GM19351 (cell line): ENCODE results near the gene CACNA1C.

Source experiments
- ATAC-seq: cut with Tn5 transposase; IDR thresholded peaks from one replicate; pipeline ENCODE4 v1.9.1; 2021; ENCODE audit warnings: mild to moderate bottlenecking, moderate library complexity; ENCODE audit not compliant: unreplicated experiment

CACNA1C gene

GRCh38 chr12:2334689-2335088 lies 281.9 kb downstream of the CACNA1C start:
- no peak for ATAC-seq

GRCh38 chr12:2335109-2335508 lies 282.3 kb downstream of the CACNA1C start:
- ATAC-seq: no peak

GRCh38 chr12:2335513-2335912 lies 282.7 kb downstream of the CACNA1C start:
- no peak for ATAC-seq

- no peak for ATAC-seq
These were observed 283.1 kb downstream of the CACNA1C start for GRCh38 chr12:2335916-2336315.

GRCh38 chr12:2336409-2336829 lies 283.6 kb downstream of the CACNA1C start:
- ATAC-seq: peak; percentile 95

- no peak for ATAC-seq
These were observed 284.5 kb downstream of the CACNA1C start for GRCh38 chr12:2337031-2338010.

- no peak for ATAC-seq
These were observed 285.6 kb downstream of the CACNA1C start for GRCh38 chr12:2338381-2338780.

- ATAC-seq: no peak
These were observed 286.2 kb downstream of the CACNA1C start for GRCh38 chr12:2338991-2339431.

GRCh38 chr12:2341051-2341751 lies 288.4 kb downstream of the CACNA1C start:
- ATAC-seq: no peak

GRCh38 chr12:2341871-2342270 lies 289.1 kb downstream of the CACNA1C start:
- no peak for ATAC-seq

- ATAC-seq: no peak
These were observed 290.9 kb downstream of the CACNA1C start for GRCh38 chr12:2343681-2344080.

- ATAC-seq: no peak
These were observed 291.7 kb downstream of the CACNA1C start for GRCh38 chr12:2344476-2344875.

- no peak for ATAC-seq
These were observed 292.1 kb downstream of the CACNA1C start for GRCh38 chr12:2344885-2345284.

- no peak for ATAC-seq
These were observed 293.1 kb downstream of the CACNA1C start for GRCh38 chr12:2345902-2346301.

GRCh38 chr12:2346416-2346815 lies 293.6 kb downstream of the CACNA1C start:
- ATAC-seq: no peak

GRCh38 chr12:2347137-2347843 lies 294.5 kb downstream of the CACNA1C start:
- ATAC-seq: no peak

- no peak for ATAC-seq
These were observed 295.2 kb downstream of the CACNA1C start for GRCh38 chr12:2347844-2348481.

- no peak for ATAC-seq
These were observed 295.7 kb downstream of the CACNA1C start for GRCh38 chr12:2348482-2348852.

GRCh38 chr12:2351161-2351560 lies 298.4 kb downstream of the CACNA1C start:
- ATAC-seq: no peak

- no peak for ATAC-seq
These were observed 299.4 kb downstream of the CACNA1C start for GRCh38 chr12:2352203-2352602.

- ATAC-seq: no peak
These were observed 300.5 kb downstream of the CACNA1C start for GRCh38 chr12:2353281-2353680.
